Panc1 (cell line): ENCODE results near the gene SAMD4B. TPM values are rescaled to one million over a fixed set of nuclear protein-coding genes. Genes with fewer than 3 reads are reported as not detected.
A peak's percentile ranks its signal among the peaks of the same experiment; 100 is the strongest.

ENCODE experiments used
- ATAC-seq: fragments of 200-7000 bp; cut with Tn5 transposase; 2 replicates; pipeline ENCODE4 v1.9.1; 2020; ENCODE audit warnings: mild to moderate bottlenecking, moderate library complexity
- BruUV-seq: library from RNA; stranded (reverse); fragments of 400-500 nt; replicated peaks from 2 replicates; lab custom pipeline; 2021; lab: Mats Ljungman, UMichigan
- CTCF ChIA-PET: fragments of 300-600 bp; sonication (Branson Sonifier 250); formaldehyde crosslinking; loops from one replicate; lab custom pipeline; 2022; ENCODE audit warnings: antibody characterized with exemption; lab: Charles Lee
- POLR2A ChIA-PET: fragments of 300-600 bp; sonication (Branson Sonifier 250); formaldehyde crosslinking; loops from one replicate; lab custom pipeline; 2022; ENCODE audit warnings: antibody characterized with exemption; lab: Charles Lee
- DNase-seq: peaks from one replicate; pipeline ENCODE4 v3.0.0-alpha.2; 2010; ENCODE audit warnings: low read depth, low spot score
- H3K27ac ChIP-seq: 2 replicates; pipeline ENCODE4 v1.5.1; 2011; ENCODE audit warnings: mild to moderate bottlenecking, low read length, inconsistent platforms
- H3K27me3 ChIP-seq: fragments of 200-500 bp; sonication (Bioruptor generic); 2 replicates; pipeline ENCODE4 v1.6.0; 2014; ENCODE audit warnings: low read length, inconsistent platforms; ENCODE audit not compliant: control insufficient read depth, insufficient read depth
- H3K36me3 ChIP-seq: fragments of 200-500 bp; sonication (Bioruptor generic); 2 replicates; pipeline ENCODE4 v1.5.1; 2014; ENCODE audit warnings: inconsistent platforms, mild to moderate bottlenecking, low read length, moderate library complexity; ENCODE audit not compliant: control insufficient read depth, insufficient read depth
- H3K4me1 ChIP-seq: 2 replicates; pipeline ENCODE4 v1.5.1; 2011; ENCODE audit warnings: inconsistent platforms, mild to moderate bottlenecking, low read length, moderate library complexity; ENCODE audit not compliant: control insufficient read depth, insufficient read depth
- H3K4me3 ChIP-seq, 2 experiments: 2 replicates each; pipeline ENCODE4 v1.5.1; 2011 to 2012; ENCODE audit warnings: low read depth in 2 of 2, low read length in 2 of 2, mild to moderate bottlenecking in 2 of 2, inconsistent platforms in 1 of 2, moderate library complexity in 1 of 2
- H3K9me3 ChIP-seq: fragments of 200-500 bp; sonication (Bioruptor generic); 2 replicates; pipeline ENCODE4 v1.5.1; 2014; ENCODE audit warnings: low read depth, mild to moderate bottlenecking, inconsistent platforms, low read length, moderate library complexity; ENCODE audit not compliant: control insufficient read depth, insufficient read depth
- CTCF ChIP-seq: fragments of 450-650 bp; IDR thresholded peaks from 2 replicates; pipeline ENCODE4 v1.5.1; 2017; ENCODE audit warnings: mild to moderate bottlenecking
- POLR2AphosphoS5 ChIP-seq: IDR thresholded peaks from 2 replicates; pipeline ENCODE4 v1.6.1; 2012; ENCODE audit warnings: mild to moderate bottlenecking, low read depth, low read length, moderate library complexity
- REST ChIP-seq, 2 experiments: IDR thresholded peaks; 2 replicates each; pipeline ENCODE4 v1.6.1; 2011 to 2012; ENCODE audit warnings: low read depth in 2 of 2, control low read depth in 1 of 2, low read length in 1 of 2, mild to moderate bottlenecking in 1 of 2, moderate library complexity in 1 of 2; ENCODE audit not compliant: insufficient read depth in 1 of 2
- SIN3A ChIP-seq: IDR thresholded peaks from 2 replicates; pipeline ENCODE4 v1.6.1; 2012; ENCODE audit warnings: low read depth, mild to moderate bottlenecking, low read length, moderate library complexity, borderline replicate concordance; ENCODE audit not compliant: insufficient read depth
- TCF7L2 ChIP-seq: IDR thresholded peaks from 2 replicates; pipeline ENCODE4 v1.6.1; 2011; ENCODE audit warnings: mild to moderate bottlenecking, low read depth, low read length, inconsistent platforms
- in situ Hi-C: cut with HindIII; loops from 2 replicates; pipeline ENCODE4 v1.10.0; 2016; ENCODE audit warnings: low sequenced_read_pairs, low pct_unique_long_range_greater_than_20kb
- intact Hi-C: fragments of 100-400 bp; cut with micrococcal nuclease; formaldehyde crosslinking; loops from one replicate; pipeline ENCODE4 v1.10.0; 2022; ENCODE audit not compliant: unreplicated experiment
- total RNA-seq: library from RNA; stranded (reverse); gene quantifications from one replicate; pipeline ENCODE4 v1.2.1, GENCODE V29; 2021; ENCODE audit not compliant: unreplicated experiment

Gene SAMD4B
- total RNA-seq, 1 experiment from 2014 or later: 1,339 TPM

- Histone ChIP-seq H3K27me3 (peaks cover 6% of the 10 kb centered on the region; the same call in 1 of the 2 replicates), H3K9me3 (no peaks in the 10 kb centered on the region), H3K4me3 (no peak overlapping the region), H3K4me1 (peaks cover 3% of the 10 kb centered on the region; the same call in 1 of the 2 replicates), H3K36me3 (no peaks in the 10 kb centered on the region), H3K27ac (no peak overlapping the region)
- intact Hi-C loops (no loop called here), in situ Hi-C loops (loop anchor here (5.0 kb wide), 2 partner anchors 57 to 472 kb away; no protein-coding TSS in a partner anchor)
- TF ChIP-seq SIN3A (no peak), REST (IDR thresholded peaks at IDR 0.05; ENCODE audit: insufficient read depth in 1 of 2, low read depth in 2 of 2, low read length in 1 of 2) (no peak), POLR2AphosphoS5 (no peak), CTCF (no peak), TCF7L2 (no peak)
- ChIA-PET POLR2A (interaction anchor here (0.5 to 1.1 kb wide), 6 partner anchors 19 to 700 kb away, joined by 3 to 18 read pairs (median 4); partner anchors contain the start of gene ZFP36), CTCF (interaction anchor here (0.5 to 4.8 kb wide), 13 partner anchors 10 to 482 kb away, joined by 3 to 27 read pairs (median 5); partner anchors contain the start of gene SAMD4B)
- DNase-seq (no peak), ATAC-seq (peak; percentile 18)
- no TSS peak for BruUV-seq
Measured at GRCh38 chr19:39310558-39311311, 31.5 kb upstream of the SAMD4B start.

- Histone ChIP-seq H3K36me3 (no peaks in the 10 kb centered on the region), H3K27ac (no peak overlapping the region), H3K9me3 (no peaks in the 10 kb centered on the region), H3K4me1 (no peaks in the 10 kb centered on the region), H3K4me3 (no peak overlapping the region), H3K27me3 (no peaks in the 10 kb centered on the region)
- no peak for TF ChIP-seq SIN3A
- CTCF ChIA-PET: interaction anchor here (0.5 to 4.8 kb wide), 5 partner anchors 11 to 160 kb away, joined by 3 to 27 read pairs (median 3); partner anchors contain the start of gene SAMD4B
- DNase-seq: no peak
- POLR2A ChIA-PET: interaction anchor here (1.2 kb wide), 1 partner anchor 13 kb away, joined by 4 read pairs; no protein-coding TSS in a partner anchor
- no TSS peak for BruUV-seq
- intact Hi-C loops (no loop called here), in situ Hi-C loops (loop anchor here (5.0 kb wide), 2 partner anchors 53 to 468 kb away; no protein-coding TSS in a partner anchor)
- no peak for ATAC-seq
Measured at GRCh38 chr19:39314016-39314728, 28.0 kb upstream of the SAMD4B start.
